ENCODE results near the gene ZNF609. TPM values are rescaled to one million over a fixed set of nuclear protein-coding genes. Genes with fewer than 3 reads are reported as not detected.

The ZNF609 gene
- total and polyA plus RNA-seq, 2 of the 13 experiments (the other 11 are each of a cell fraction or from before 2014, with no cell fraction given), result 8.9 to 9.9 TPM

DNA sequence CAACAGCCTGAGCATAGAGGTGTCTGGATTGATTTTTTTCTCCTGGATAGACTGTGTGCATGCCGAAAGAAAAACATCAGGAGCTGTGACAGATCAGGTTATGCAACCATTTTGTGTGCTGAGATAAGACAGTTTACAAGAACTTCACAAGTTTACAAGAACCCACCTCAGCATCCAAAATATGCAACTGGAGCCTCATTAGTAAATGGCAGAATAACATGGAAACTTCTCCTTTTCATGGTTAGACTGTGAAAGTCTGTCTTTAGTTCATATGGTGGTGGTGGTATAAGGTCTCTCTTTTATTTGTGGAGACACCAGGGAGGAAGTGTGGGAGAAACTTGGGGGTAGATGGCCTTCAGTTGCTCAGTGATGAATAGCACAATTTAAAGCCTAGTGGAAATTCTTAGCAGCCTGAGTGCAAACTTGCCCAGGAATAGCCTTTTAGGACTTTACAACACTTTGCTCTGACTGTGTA is 3.7 kb upstream of the ZNF609 start (continued):
- TF ChIP-seq, protein P1, sequence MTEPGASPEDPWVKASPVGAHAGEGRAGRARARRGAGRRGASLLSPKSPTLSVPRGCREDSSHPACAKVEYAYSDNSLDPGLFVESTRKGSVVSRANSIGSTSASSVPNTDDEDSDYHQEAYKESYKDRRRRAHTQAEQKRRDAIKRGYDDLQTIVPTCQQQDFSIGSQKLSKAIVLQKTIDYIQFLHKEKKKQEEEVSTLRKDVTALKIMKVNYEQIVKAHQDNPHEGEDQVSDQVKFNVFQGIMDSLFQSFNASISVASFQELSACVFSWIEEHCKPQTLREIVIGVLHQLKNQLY (CRISPR knock-in tag; IDR thresholded peaks at IDR 0.05), result 0 out of 2 replicates have a peak, but pooled peaks have one; percentile 36
- peak; percentile 48 for TF ChIP-seq HDAC1 (CRISPR knock-in tag; IDR thresholded peaks at IDR 0.05)
- TF ChIP-seq ZNF550 (CRISPR knock-in tag; IDR thresholded peaks at IDR 0.05; ENCODE audit: borderline replicate concordance), result no peak
- TF ChIP-seq ZNF207 (IDR thresholded peaks at IDR 0.05; ENCODE audit: borderline replicate concordance), result no peak
- no peak for TF ChIP-seq ZNF552 (CRISPR knock-in tag; IDR thresholded peaks at IDR 0.05; ENCODE audit: borderline replicate concordance)
- TF ChIP-seq, protein P2, sequence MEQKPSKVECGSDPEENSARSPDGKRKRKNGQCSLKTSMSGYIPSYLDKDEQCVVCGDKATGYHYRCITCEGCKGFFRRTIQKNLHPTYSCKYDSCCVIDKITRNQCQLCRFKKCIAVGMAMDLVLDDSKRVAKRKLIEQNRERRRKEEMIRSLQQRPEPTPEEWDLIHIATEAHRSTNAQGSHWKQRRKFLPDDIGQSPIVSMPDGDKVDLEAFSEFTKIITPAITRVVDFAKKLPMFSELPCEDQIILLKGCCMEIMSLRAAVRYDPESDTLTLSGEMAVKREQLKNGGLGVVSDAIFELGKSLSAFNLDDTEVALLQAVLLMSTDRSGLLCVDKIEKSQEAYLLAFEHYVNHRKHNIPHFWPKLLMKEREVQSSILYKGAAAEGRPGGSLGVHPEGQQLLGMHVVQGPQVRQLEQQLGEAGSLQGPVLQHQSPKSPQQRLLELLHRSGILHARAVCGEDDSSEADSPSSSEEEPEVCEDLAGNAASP (CRISPR knock-in tag; IDR thresholded peaks at IDR 0.05; ENCODE audit: borderline replicate concordance), result no peak
- no peak for TF ChIP-seq ZNF337 (CRISPR knock-in tag; IDR thresholded peaks at IDR 0.05; ENCODE audit: borderline replicate concordance, low read depth)
- TF ChIP-seq, protein P3, sequence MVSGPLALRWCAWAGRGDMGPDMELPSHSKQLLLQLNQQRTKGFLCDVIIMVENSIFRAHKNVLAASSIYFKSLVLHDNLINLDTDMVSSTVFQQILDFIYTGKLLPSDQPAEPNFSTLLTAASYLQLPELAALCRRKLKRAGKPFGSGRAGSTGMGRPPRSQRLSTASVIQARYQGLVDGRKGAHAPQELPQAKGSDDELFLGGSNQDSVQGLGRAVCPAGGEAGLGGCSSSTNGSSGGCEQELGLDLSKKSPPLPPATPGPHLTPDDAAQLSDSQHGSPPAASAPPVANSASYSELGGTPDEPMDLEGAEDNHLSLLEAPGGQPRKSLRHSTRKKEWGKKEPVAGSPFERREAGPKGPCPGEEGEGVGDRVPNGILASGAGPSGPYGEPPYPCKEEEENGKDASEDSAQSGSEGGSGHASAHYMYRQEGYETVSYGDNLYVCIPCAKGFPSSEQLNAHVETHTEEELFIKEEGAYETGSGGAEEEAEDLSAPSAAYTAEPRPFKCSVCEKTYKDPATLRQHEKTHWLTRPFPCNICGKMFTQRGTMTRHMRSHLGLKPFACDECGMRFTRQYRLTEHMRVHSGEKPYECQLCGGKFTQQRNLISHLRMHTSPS (CRISPR knock-in tag; IDR thresholded peaks at IDR 0.05; ENCODE audit: low read depth), result no peak
- TF ChIP-seq, protein P4, sequence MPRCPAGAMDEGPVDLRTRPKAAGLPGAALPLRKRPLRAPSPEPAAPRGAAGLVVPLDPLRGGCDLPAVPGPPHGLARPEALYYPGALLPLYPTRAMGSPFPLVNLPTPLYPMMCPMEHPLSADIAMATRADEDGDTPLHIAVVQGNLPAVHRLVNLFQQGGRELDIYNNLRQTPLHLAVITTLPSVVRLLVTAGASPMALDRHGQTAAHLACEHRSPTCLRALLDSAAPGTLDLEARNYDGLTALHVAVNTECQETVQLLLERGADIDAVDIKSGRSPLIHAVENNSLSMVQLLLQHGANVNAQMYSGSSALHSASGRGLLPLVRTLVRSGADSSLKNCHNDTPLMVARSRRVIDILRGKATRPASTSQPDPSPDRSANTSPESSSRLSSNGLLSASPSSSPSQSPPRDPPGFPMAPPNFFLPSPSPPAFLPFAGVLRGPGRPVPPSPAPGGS (CRISPR knock-in tag; IDR thresholded peaks at IDR 0.05), result no peak
- TF ChIP-seq, protein P5, sequence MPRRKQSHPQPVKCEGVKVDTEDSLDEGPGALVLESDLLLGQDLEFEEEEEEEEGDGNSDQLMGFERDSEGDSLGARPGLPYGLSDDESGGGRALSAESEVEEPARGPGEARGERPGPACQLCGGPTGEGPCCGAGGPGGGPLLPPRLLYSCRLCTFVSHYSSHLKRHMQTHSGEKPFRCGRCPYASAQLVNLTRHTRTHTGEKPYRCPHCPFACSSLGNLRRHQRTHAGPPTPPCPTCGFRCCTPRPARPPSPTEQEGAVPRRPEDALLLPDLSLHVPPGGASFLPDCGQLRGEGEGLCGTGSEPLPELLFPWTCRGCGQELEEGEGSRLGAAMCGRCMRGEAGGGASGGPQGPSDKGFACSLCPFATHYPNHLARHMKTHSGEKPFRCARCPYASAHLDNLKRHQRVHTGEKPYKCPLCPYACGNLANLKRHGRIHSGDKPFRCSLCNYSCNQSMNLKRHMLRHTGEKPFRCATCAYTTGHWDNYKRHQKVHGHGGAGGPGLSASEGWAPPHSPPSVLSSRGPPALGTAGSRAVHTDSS (CRISPR knock-in tag; conservative IDR thresholded peaks at IDR 0.05), result no peak
- peak; percentile 23; the same call in 1 of the 2 replicates for TF ChIP-seq HMG20A (CRISPR knock-in tag; IDR thresholded peaks at IDR 0.05; ENCODE audit: borderline replicate concordance)
- no peak for TF ChIP-seq PAX8 (CRISPR knock-in tag; IDR thresholded peaks at IDR 0.05; ENCODE audit: borderline replicate concordance)
- TF ChIP-seq ZNF383 (CRISPR knock-in tag; IDR thresholded peaks at IDR 0.05; ENCODE audit: borderline replicate concordance), result no peak
- peak; percentile 19; the same call in 1 of the 2 replicates for TF ChIP-seq SOX5 (CRISPR knock-in tag; IDR thresholded peaks at IDR 0.05; ENCODE audit: borderline replicate concordance)
- TF ChIP-seq, protein P6, sequence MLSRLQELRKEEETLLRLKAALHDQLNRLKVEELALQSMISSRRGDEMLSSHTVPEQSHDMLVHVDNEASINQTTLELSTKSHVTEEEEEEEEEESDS (CRISPR knock-in tag; IDR thresholded peaks at IDR 0.05; ENCODE audit: borderline replicate concordance), result no peak
- no peak for TF ChIP-seq AKAP8 (CRISPR knock-in tag; IDR thresholded peaks at IDR 0.05)
- TF ChIP-seq SPEN (CRISPR knock-in tag; IDR thresholded peaks at IDR 0.05; ENCODE audit: low read depth), result no peak
- TF ChIP-seq ZNF124 (CRISPR knock-in tag; IDR thresholded peaks at IDR 0.05), result no peak
- no peak for TF ChIP-seq DMAP1 (CRISPR knock-in tag; IDR thresholded peaks at IDR 0.05)
- 0 out of 2 replicates have a peak, but pooled peaks have one; percentile 16 for TF ChIP-seq THAP11 (CRISPR knock-in tag; IDR thresholded peaks at IDR 0.05)
- TF ChIP-seq SMAD3 (CRISPR knock-in tag; IDR thresholded peaks at IDR 0.05), result 0 out of 2 replicates have a peak, but pooled peaks have one; percentile 37
- peak; percentile 55 for TF ChIP-seq TBX2 (CRISPR knock-in tag; IDR thresholded peaks at IDR 0.05; ENCODE audit: borderline replicate concordance)
- no peak for TF ChIP-seq CREM (IDR thresholded peaks at IDR 0.05)
- no peak for TF ChIP-seq CREM (CRISPR knock-in tag; IDR thresholded peaks at IDR 0.05)
- TF ChIP-seq TEAD3 (CRISPR knock-in tag; optimal IDR thresholded peaks at IDR 0.05; ENCODE audit: borderline replicate concordance), result peak; percentile 30
- no peak for TF ChIP-seq SYNCRIP (IDR thresholded peaks at IDR 0.05; ENCODE audit: insufficient read depth, low read depth, low read length)
